BE2C (cell line): ENCODE measurements around the gene DOCK9.
A peak's percentile ranks its signal among the peaks of the same experiment; 100 is the strongest.

Source experiments
- DNase-seq: peaks from one replicate; pipeline ENCODE4 v3.0.0-alpha.2; 2020
- H3K27me3 ChIP-seq: fragments of 250-450 bp; sonication (Bioruptor Pico); 2 replicates; pipeline ENCODE4 v1.5.1; 2020; ENCODE audit warnings: mild to moderate bottlenecking
- H3K36me3 ChIP-seq: fragments of 250-450 bp; sonication (Bioruptor Pico); 2 replicates; pipeline ENCODE4 v1.5.1; 2020; ENCODE audit warnings: mild to moderate bottlenecking
- H3K4me1 ChIP-seq: fragments of 250-450 bp; sonication (Bioruptor Pico); 2 replicates; pipeline ENCODE4 v1.5.1; 2020
- H3K4me3 ChIP-seq: 2 replicates; pipeline ENCODE4 v1.5.1; 2011; ENCODE audit warnings: low read depth, low read length
- H3K9me3 ChIP-seq: fragments of 250-450 bp; sonication (Bioruptor Pico); 2 replicates; pipeline ENCODE4 v1.5.1; 2020
- CTCF ChIP-seq: IDR thresholded peaks from 2 replicates; pipeline ENCODE4 v1.5.1; 2012; ENCODE audit warnings: mild to moderate bottlenecking, low read depth, low read length

The DOCK9 gene

GRCh38 chr13:98837896-98838295, 140.0 kb downstream of the DOCK9 start:
- Histone ChIP-seq H3K4me3 (no peak overlapping the region), H3K27me3 (no peaks in the 10 kb centered on the region), H3K4me1 (peaks cover 8% of the 10 kb centered on the region), H3K36me3 (no peaks in the 10 kb centered on the region), H3K9me3 (no peaks in the 10 kb centered on the region)
- no peak for DNase-seq
- TF ChIP-seq CTCF = no peak

GRCh38 chr13:98835156-98835555, 142.7 kb downstream of the DOCK9 start:
- DNase-seq = peak; percentile 31
- TF ChIP-seq CTCF = no peak
- H3K36me3 ChIP-seq = no peaks in the 10 kb centered on the region
- H3K9me3 ChIP-seq = no peaks in the 10 kb centered on the region
- peaks cover 8% of the 10 kb centered on the region for H3K4me1 ChIP-seq
- no peaks in the 10 kb centered on the region for H3K27me3 ChIP-seq
- H3K4me3 ChIP-seq = no peak overlapping the region

- Histone ChIP-seq H3K4me1 (peaks cover 8% of the 10 kb centered on the region), H3K36me3 (no peaks in the 10 kb centered on the region), H3K27me3 (no peaks in the 10 kb centered on the region), H3K9me3 (no peaks in the 10 kb centered on the region), H3K4me3 (no peak overlapping the region)
- no peak for DNase-seq
- no peak for TF ChIP-seq CTCF
These were observed 143.5 kb downstream of the DOCK9 start for GRCh38 chr13:98834254-98834960.

GRCh38 chr13:98831236-98831635, 146.6 kb downstream of the DOCK9 start:
- Histone ChIP-seq H3K27me3 (no peaks in the 10 kb centered on the region), H3K4me3 (no peak overlapping the region), H3K9me3 (no peaks in the 10 kb centered on the region), H3K4me1 (peaks cover 8% of the 10 kb centered on the region), H3K36me3 (no peaks in the 10 kb centered on the region)
- DNase-seq = no peak
- TF ChIP-seq CTCF = no peak

- Histone ChIP-seq H3K27me3 (no peaks in the 10 kb centered on the region), H3K4me3 (no peak overlapping the region), H3K4me1 (peaks cover under 1% of the 10 kb centered on the region; the same call in 1 of the 2 replicates), H3K9me3 (no peaks in the 10 kb centered on the region), H3K36me3 (no peaks in the 10 kb centered on the region)
- no peak for TF ChIP-seq CTCF
- DNase-seq = no peak
These were observed 148.3 kb downstream of the DOCK9 start for GRCh38 chr13:98829541-98829940.

GRCh38 chr13:98828614-98829013, 149.2 kb downstream of the DOCK9 start:
- Histone ChIP-seq H3K4me3 (no peak overlapping the region), H3K4me1 (no peaks in the 10 kb centered on the region), H3K36me3 (no peaks in the 10 kb centered on the region), H3K9me3 (no peaks in the 10 kb centered on the region), H3K27me3 (no peaks in the 10 kb centered on the region)
- no peak for DNase-seq
- no peak for TF ChIP-seq CTCF
